Activated naive CD4-positive, alpha-beta T cell treated with anti-CD3 and anti-CD28 coated beads, Interleukin-2, amount 50 U/mL, for 24 hours (primary cell): Measurements from ENCODE around the gene CEL.

ENCODE experiments used
- H3K27ac Mint-ChIP-seq: one replicate; pipeline ENCODE4 v1.8.0; 2021; ENCODE audit warnings: mild to moderate bottlenecking, mixed read lengths
- H3K27me3 Mint-ChIP-seq: one replicate; pipeline ENCODE4 v1.8.0; 2021; ENCODE audit warnings: mixed read lengths
- H3K36me3 Mint-ChIP-seq: one replicate; pipeline ENCODE4 v1.8.0; 2021; ENCODE audit warnings: mixed read lengths
- H3K4me1 Mint-ChIP-seq: one replicate; pipeline ENCODE4 v1.8.0; 2021; ENCODE audit warnings: mixed read lengths
- H3K4me3 Mint-ChIP-seq: one replicate; pipeline ENCODE4 v1.8.0; 2021; ENCODE audit warnings: mild to moderate bottlenecking, mixed read lengths
- H3K9me3 Mint-ChIP-seq: one replicate; pipeline ENCODE4 v1.8.0; 2021; ENCODE audit warnings: mixed read lengths

Gene CEL

DNA sequence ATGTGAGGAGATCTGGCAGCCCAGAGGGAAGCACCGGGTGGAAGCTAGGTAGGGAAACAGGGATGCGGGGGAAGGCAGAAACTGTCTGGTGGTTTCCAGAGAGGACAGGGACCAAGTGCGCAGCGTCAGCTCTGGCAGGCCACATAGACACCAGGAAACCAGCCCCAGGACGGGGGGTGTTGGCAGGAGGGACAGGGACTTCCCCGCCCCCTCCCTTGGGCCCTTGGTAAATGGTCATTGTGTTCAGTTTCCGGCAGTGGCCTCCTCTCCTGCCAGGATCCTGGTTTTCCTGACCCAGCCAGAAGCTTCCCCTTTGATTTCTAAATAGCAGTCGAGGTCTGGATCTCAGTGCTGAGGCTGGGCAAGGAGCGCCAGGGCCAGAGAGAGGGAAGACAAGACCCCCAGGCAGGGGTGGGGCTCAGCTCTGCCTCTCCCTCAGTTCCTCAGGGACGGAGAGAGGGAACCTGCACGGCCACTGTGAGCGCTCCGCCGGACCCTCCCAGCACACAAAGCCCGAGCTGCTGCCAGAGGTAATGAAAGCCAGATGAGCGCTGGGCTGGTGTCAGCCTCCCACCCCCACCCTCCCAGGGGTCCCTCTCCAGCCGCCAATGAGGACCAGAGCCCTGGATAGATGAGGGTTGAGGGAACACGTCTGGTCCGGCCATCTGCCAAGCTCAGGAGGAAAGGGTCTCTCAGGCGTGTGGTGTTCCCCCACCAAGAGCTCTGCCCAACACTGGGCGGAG, 57.5 kb downstream of the CEL start:
- Mint-ChIP-seq H3K27ac (no peak overlapping the region), H3K27me3 (no peaks in the 10 kb centered on the region), H3K36me3 (no peaks in the 10 kb centered on the region), H3K4me1 (peaks cover 59% of the 10 kb centered on the region), H3K4me3 (peak overlapping the region; percentile 68), H3K9me3 (no peaks in the 10 kb centered on the region)

DNA sequence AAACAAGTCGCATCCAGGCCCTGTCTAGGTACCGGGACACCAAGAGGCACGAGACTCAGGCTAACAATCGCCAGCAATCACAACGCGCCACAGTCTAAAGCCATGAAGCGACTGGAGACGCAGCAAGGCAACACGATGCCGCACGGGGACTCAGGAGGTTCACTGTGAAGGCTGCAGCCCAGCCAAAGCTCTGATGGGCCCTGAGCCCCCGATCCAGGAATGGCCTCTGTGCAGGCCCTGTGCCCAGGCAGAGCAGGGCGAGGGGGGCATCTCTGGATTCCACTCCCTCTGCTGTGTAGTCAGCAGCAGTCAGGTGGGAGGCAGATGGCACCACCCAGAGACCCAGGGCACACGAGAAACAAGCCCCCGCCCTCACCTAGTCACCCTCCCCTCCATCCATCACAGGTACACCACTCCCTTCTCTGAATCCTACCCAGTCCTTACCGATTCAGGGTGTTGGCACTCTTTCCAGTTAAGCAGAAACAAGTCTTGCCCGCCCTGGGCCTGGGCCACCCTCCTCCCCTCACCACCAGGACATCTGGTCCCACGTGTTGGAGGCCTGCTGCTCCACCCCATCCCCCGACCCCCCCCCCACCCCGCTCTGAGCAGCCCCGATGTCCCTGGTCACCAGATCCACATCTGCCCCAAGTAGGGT, 58.2 kb downstream of the CEL start:
- no peak overlapping the region for H3K27ac Mint-ChIP-seq
- peaks cover 57% of the 10 kb centered on the region for H3K4me1 Mint-ChIP-seq
- no peaks in the 10 kb centered on the region for H3K27me3 Mint-ChIP-seq
- H3K36me3 Mint-ChIP-seq = no peaks in the 10 kb centered on the region
- H3K9me3 Mint-ChIP-seq = no peaks in the 10 kb centered on the region
- peak overlapping the region; percentile 68 for H3K4me3 Mint-ChIP-seq

DNA sequence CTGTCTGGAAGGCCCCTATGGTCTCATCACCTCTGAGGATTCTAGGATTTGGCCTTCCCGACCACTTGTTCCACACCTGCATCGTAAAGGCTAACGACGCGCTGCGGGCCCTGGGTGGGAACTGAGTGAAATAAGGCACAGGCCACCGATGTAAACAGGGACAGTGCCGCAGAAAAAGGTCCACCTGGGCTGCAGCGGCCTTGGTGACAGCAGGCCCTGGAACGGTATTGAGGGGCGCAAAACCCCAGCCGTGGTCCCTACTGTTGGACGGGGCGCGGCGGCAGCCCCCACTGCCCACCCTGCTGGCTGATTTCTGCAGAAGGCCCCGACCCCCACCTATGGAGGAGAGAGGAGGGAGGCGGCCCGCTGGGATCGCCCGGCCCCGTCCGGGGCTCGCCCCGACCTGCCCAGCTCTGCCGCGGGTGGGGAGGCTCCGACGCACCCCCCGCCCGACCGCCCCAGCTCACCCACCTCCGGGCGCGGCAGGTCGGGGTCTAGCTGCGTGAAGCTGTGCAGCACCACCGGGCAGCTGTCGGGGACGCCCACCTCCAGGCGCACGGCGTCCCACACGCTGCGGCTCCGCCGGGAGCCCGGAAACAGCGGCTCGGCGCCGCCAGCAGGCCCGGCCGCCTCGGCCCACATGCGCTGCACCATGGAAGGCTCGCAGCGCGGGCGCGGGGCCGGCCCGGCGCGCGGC, 58.9 kb downstream of the CEL start:
- Mint-ChIP-seq H3K36me3 (no peaks in the 10 kb centered on the region), H3K4me3 (peak overlapping the region; percentile 80), H3K4me1 (peaks cover 56% of the 10 kb centered on the region), H3K27ac (no peak overlapping the region), H3K27me3 (no peaks in the 10 kb centered on the region), H3K9me3 (no peaks in the 10 kb centered on the region)
